ENCODE results near the gene RABGAP1L. TPM values are rescaled to one million over a fixed set of nuclear protein-coding genes. Genes with fewer than 3 reads are reported as not detected.

RABGAP1L gene
- total and polyA plus RNA-seq, 10 of the 15 experiments (the other 5 are each of a cell fraction or from before 2014, with no cell fraction given): 5.8 to 194 (median 113) TPM

DNA sequence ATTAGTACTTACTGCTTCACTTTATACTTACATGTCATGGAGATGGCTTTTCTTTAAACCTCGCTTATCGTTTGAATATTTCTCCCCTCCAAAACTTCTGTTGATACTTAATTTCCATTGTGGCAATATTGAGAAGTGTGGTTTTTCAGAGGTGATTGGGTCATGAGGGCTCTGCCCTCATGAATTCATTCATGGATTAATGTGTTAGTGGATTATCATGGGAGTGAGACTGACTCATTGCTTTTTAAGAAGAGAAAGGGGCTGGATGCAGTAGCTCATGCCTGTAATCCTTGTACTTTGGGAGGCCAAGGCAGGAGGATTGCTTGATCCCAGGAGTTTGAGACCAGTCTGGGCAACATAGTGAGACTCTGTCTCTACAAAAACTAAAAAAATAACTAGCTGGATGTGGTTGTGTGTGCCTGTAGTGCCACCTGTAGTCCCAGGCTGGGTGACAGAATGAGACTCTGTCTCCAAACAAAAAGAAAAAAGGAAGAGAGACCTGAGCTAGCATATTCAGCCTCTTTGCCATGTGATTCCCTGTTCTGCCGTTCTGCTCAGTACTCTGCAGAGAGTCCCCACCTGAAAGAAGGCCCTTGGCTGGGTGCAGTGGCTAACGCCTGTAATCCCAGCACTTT lies 30.2 kb downstream of the RABGAP1L start:
- H4K20me1 ChIP-seq (ENCODE audit: control insufficient read depth, insufficient read depth): no peaks in the 10 kb centered on the region
- FAIRE-seq (no peak), DNase-seq (ENCODE audit: low read depth, low spot score) (no peak), ATAC-seq (peak; percentile 33; the same call in 1 of the 3 replicates)
- H3K27ac ChIP-seq (ENCODE audit: control insufficient read depth, insufficient read depth): no peak overlapping the region
- WGBS (ENCODE audit: insufficient coverage, insufficient replicate concordance, low lambda C conversion rate, missing lambda C conversion rate): 59% methylated on average over 4 of the region's 4 CpGs
- peaks cover 0 to 6% of the 10 kb centered on the region in 2 experiments; a peak in 2 of 4 replicates for H3K36me3 ChIP-seq (ENCODE audit: control insufficient read depth in 2 of 2, insufficient read depth in 2 of 2, low read length in 1 of 2)
- H3K4me2 ChIP-seq (ENCODE audit: control insufficient read depth, insufficient read depth): no peak overlapping the region
- TF ChIP-seq RAD21 (IDR thresholded peaks at IDR 0.05; ENCODE audit: insufficient read depth, low read depth, low read length): peak; percentile 37
- TF ChIP-seq, protein P1, sequence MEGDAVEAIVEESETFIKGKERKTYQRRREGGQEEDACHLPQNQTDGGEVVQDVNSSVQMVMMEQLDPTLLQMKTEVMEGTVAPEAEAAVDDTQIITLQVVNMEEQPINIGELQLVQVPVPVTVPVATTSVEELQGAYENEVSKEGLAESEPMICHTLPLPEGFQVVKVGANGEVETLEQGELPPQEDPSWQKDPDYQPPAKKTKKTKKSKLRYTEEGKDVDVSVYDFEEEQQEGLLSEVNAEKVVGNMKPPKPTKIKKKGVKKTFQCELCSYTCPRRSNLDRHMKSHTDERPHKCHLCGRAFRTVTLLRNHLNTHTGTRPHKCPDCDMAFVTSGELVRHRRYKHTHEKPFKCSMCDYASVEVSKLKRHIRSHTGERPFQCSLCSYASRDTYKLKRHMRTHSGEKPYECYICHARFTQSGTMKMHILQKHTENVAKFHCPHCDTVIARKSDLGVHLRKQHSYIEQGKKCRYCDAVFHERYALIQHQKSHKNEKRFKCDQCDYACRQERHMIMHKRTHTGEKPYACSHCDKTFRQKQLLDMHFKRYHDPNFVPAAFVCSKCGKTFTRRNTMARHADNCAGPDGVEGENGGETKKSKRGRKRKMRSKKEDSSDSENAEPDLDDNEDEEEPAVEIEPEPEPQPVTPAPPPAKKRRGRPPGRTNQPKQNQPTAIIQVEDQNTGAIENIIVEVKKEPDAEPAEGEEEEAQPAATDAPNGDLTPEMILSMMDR (IDR thresholded peaks at IDR 0.05 in 2 of 3, conservative IDR thresholded peaks at IDR 0.05 in 1 of 3; ENCODE audit: control insufficient read depth in 2 of 3, extremely low read depth in 1 of 3, insufficient read depth in 1 of 3, low read depth in 3 of 3, low read length in 3 of 3): peak in 1 of 3 experiments; percentile 13; a peak in 2 of 6 replicates
- no peak for TF ChIP-seq KLF5 (IDR thresholded peaks at IDR 0.05; ENCODE audit: partially characterized antibody)
- TF ChIP-seq ZBED1 (IDR thresholded peaks at IDR 0.05; ENCODE audit: borderline replicate concordance): no peak
- TF ChIP-seq YY1 (IDR thresholded peaks at IDR 0.05; ENCODE audit: low read depth, low read length): no peak
- TF ChIP-seq, protein P2, sequence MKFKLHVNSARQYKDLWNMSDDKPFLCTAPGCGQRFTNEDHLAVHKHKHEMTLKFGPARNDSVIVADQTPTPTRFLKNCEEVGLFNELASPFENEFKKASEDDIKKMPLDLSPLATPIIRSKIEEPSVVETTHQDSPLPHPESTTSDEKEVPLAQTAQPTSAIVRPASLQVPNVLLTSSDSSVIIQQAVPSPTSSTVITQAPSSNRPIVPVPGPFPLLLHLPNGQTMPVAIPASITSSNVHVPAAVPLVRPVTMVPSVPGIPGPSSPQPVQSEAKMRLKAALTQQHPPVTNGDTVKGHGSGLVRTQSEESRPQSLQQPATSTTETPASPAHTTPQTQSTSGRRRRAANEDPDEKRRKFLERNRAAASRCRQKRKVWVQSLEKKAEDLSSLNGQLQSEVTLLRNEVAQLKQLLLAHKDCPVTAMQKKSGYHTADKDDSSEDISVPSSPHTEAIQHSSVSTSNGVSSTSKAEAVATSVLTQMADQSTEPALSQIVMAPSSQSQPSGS (IDR thresholded peaks at IDR 0.05; ENCODE audit: low read length): no peak
- TF ChIP-seq TBL1XR1 (IDR thresholded peaks at IDR 0.05; ENCODE audit: low read depth, low read length): no peak
- no peak for TF ChIP-seq HCFC1 (IDR thresholded peaks at IDR 0.05; ENCODE audit: low read length)
- H3K4me3 ChIP-seq: no peak overlapping the region
- no peak overlapping the region for H3K9ac ChIP-seq (ENCODE audit: control insufficient read depth, insufficient read depth, low read length)
- H3K4me1 ChIP-seq (ENCODE audit: control insufficient read depth, insufficient read depth, low read length): peaks cover 14% of the 10 kb centered on the region; the same call in 1 of the 2 replicates
- RAD21 ChIA-PET (ENCODE audit: unreplicated experiment): interaction anchor here (1.3 kb wide), 1 partner anchor 28 kb away, joined by 3 read pairs; no protein-coding TSS in a partner anchor
- H2AFZ ChIP-seq (ENCODE audit: control insufficient read depth, low read depth, low read length): no peak overlapping the region
- H3K79me2 ChIP-seq (ENCODE audit: control insufficient read depth, insufficient read depth, low read length): peaks cover 80% of the 10 kb centered on the region
- POLR2A ChIA-PET: no interaction called here
- CTCF ChIA-PET: interaction anchor here (1.0 to 1.1 kb wide), 2 partner anchors 16 to 1445 kb away, joined by 3 read pairs; no protein-coding TSS in a partner anchor
- in situ Hi-C loops (cut with MboI) (no loop called here), intact Hi-C loops (cut with micrococcal nuclease; ENCODE audit: unreplicated experiment) (no loop called here)
- no peaks in the 10 kb centered on the region; the same call in none of the 3 replicates for H3K9me3 ChIP-seq (replicated peaks; ENCODE audit: control insufficient read depth, insufficient read depth, low read length)
- SMC1A ChIA-PET (ENCODE audit: uncharacterized antibody, unreplicated experiment): no interaction called here
- no TSS peak for BruUV-seq (replicated peaks)
- no peaks in the 10 kb centered on the region for H3K27me3 ChIP-seq (replicated peaks in 1 of 2; ENCODE audit: control insufficient read depth in 2 of 2, insufficient read depth in 2 of 2, low read length in 1 of 2)

Data from GM12878 (cell line).